Ammon's horn (tissue), 1 donor: ENCODE results near the gene RAB43.
"Not testable (repeated sequence)": the region's sequence is repeated elsewhere in the genome, so short reads cannot be mapped to it uniquely, and the experiment has no call there.

Source experiments
- DNase-seq: peaks from one replicate; pipeline ENCODE4 v3.0.0-alpha.2; 2016; ENCODE audit warnings: low spot score

Gene RAB43

DNA sequence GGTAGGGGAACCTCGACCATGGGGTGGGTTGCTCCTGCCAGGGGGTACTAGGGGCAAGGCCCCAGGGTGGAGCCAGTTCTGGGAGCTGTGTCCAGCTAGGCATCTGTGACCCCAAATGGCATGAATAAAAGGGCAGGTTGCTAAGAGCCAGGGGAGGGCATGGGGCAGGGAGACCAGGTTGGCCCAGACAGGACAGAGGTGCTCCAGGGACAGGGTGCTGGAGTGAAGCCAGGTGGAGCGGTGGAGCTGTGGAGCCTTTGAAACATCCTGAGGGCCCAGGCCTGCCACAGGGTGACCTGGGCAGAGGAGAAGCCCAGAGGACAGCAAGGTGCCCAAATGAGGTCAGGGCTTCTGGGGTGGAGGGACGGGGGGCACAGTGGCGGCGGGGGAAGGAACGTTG lies 33.3 kb downstream of the RAB43 start:
- not testable (repeated sequence) for DNase-seq

DNA sequence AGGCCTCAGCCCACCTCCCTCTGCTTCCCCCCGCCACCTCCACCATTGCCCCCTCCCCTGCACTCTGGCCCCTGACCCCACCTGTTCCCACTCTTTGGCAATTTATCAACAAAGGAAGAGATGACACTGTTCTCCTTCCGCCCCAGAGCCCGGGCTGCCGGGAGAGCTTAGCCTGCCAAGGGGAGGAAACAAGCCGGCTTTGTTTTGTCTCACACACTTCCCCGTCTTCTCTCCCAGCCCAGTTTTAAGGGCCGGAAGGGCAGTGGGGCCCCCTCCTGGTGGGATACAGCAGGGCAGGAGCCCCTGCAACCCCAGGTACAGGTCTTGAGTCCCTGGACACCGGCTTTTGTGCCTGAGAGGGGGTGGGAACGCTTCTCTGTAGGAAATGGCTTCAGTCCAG lies 33.7 kb downstream of the RAB43 start:
- not testable (repeated sequence) for DNase-seq

DNA sequence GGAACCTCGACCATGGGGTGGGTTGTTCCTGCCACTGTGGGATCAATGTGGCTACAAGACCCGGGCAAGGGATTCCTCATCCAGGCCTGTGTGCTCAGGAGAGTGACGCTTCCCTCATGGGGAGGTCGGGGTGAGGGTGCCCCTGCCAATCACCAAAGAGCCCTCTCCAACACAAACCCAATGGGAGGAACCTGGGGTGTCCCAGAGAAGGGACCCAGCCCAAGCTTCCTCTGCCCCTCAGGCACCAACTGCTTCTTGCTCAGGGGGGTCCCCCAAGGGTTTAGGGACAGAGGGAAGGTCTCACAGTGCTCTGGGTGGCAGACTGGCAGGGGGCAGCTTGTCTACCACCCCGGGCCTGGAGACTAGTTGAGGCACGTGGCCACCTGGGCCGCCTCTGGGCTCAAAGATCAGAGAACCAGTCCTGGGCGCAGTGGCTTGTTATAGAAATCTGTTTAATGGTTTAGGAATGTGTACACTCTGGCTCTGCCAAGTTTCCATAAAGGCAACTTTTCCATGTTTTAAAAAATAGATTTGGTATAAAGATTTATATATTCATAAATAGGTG lies 34.4 kb downstream of the RAB43 start:
- DNase-seq, result no peak

DNA sequence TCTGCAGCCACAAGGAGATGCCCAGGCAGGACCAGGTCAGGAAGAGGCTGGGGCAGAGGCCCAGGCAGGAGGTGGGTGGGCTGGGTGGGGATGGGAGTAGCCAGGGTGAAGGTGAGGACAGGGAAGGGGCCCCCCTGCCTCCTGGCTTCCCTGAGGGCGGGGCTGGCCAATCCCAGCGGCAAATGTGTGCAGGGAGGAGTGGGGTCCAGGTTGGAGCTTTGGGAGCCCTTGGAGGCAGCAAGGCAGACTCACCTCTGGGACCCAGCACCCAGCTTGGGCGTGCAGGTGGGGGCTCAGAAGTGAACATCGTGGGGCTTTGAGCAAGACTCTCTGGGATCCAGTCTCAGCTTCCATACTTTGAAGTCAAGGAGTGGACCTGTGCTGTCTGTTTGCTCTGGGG lies 35.8 kb downstream of the RAB43 start:
- no peak for DNase-seq

DNA sequence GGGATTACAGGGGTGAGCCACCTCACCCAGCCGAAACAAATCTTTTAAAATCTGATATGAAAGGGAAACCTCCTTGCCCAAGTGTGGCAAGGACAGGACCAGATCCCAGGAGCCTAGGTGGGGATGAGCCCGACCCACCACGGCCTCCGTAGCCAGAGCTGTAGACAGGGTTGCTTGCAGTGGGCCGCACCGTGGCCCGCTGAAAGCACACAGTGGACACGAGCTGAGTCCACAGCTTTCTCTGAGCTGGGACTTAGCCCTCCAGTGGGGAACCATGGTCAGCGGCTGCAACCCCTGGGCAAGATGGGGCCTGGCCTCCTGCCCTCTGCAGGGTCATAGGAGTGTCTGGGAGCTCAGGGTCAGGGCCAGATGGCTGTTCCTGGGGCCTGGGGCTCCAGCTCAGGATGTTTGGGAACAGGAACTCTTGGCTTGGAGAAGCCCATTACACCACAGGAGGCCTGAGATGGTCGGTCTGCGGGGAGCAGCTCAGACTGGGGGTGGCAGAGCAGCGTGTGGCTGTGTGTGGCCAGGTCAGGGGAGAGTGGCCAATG lies 36.4 kb downstream of the RAB43 start:
- DNase-seq, result no peak

DNA sequence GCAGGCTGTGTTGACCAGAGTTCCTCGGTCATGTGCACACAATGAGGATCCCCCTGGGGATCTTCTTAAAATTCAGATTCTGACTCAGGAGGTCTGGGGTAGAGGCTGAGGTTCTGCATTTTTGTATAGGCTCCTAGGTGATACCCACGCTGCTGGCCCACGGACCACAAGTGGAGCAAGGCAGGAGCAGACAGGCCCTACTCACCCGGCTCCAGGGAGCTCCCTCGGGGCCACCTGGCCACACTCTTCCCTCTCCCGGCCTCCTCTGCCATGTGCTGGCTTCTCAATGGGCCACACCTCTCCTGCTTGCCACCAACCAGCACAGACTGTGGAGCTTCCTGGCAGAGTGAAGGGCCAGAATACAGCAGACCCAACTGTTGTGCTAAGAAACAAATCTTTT lies 37.1 kb downstream of the RAB43 start:
- no peak for DNase-seq

DNA sequence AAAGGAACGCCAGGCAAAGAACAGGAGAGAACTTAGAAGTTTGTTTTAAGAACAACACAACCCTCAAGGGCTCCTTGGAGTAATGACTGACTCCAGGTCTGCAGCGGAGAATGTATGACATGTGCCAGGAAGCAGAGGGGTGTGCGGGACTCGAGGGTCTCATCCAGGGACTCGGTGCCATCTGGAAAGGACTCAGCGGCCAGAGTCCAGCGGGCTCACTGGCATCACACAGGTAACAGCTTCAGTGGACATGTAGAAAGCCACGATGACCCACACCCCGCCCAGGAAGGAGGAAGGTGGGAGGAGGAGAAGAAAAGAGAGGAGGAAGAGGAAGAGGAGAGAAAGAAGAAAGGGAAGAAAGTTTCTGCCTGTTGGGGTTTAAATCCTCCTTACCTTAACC lies 39.6 kb downstream of the RAB43 start:
- no peak for DNase-seq

DNA sequence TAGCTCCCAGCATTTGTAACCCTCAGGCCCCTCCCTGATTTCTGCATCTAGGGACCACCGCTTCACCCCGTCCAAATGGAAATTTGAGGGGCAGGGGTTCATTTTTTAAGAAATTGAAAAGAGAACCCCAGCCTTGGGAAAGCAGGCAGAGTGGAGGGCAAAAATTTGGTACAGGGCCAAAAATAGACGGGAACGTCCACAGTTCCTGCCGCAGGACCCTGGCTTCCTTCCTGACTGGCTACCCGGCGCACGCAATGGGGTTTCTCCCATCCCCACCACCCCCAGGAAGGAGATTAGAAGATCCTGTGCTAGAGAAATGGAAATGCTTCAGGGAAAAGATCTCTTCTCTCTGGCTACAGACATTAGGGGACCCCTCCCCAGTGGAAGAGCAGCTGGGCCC lies 40.1 kb downstream of the RAB43 start:
- DNase-seq, result no peak

DNA sequence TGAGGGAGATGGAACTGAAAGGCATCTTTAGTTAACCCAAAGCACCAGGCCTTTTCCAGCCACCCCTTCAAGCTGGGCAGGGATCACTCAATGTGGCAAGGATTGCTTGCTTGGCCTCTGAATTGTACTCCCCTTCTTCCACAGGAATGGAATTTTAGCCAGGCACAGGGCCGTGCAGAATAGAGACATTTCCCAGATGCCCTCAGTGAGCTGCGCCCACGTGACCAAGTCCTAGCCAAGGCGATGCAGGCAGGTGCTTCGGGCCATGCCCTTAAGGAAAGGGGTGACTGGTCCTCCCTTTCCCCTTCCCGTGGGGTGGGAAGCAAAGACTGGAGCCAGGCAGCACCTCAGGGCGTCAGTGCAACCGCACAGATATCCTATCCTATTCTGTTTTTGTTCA lies 43.1 kb downstream of the RAB43 start:
- no peak for DNase-seq

DNA sequence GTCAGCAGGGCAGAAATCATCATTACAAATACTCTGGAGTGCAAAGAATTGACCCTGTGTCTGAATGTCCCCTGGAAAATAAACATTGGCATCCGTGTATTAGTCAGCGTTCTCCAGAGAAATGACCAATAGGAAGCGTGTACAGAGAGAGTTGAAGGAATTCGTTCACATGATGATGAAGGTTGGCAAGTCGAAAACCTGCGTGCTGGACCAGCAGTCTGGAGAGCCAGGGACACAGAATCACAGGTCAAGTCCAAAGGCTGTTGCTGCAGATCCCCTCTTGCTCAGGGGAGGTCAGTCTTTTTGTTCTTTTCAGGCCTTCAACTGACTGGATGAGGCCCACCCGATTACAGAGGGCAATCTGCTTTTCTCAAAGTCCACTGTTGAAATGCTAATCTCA lies 44.4 kb downstream of the RAB43 start:
- DNase-seq, result no peak

DNA sequence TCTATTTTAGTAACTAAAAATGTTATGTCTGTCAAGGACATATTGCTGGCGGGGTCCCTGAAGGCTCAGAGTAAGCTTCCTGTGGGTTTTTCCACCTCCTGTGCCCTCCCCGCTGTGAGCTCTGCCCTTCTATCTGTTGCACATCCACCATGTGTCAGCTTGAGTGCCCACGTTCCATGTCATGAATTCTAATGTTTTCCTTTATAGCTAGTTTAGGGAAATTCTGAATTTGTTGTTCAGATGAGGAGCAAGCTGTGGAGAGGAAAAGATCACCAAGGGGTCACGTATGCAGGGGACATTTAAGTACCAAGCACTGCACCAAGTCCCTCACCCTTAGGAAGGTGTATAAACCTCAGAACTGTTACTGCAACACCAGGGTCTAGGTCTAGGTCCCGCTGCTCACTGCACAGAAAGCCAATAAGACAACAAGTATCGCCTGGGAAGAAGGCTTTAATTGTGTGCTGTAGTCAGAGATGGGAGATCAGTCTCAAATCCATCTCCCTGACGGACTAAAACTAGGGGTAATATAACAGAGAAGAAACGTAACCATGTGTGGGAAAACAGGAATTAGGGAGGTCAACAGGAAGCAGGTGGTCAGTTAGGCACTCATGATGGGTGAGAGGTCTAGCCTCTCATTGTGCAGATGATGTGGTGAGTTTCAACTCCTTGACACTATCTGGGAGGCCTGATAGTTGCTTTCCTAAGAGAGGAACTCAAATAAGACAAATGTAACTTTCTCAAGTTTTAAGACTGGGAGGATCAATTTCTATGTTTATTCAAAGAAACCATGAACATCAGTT lies 51.3 kb downstream of the RAB43 start:
- no peak for DNase-seq

DNA sequence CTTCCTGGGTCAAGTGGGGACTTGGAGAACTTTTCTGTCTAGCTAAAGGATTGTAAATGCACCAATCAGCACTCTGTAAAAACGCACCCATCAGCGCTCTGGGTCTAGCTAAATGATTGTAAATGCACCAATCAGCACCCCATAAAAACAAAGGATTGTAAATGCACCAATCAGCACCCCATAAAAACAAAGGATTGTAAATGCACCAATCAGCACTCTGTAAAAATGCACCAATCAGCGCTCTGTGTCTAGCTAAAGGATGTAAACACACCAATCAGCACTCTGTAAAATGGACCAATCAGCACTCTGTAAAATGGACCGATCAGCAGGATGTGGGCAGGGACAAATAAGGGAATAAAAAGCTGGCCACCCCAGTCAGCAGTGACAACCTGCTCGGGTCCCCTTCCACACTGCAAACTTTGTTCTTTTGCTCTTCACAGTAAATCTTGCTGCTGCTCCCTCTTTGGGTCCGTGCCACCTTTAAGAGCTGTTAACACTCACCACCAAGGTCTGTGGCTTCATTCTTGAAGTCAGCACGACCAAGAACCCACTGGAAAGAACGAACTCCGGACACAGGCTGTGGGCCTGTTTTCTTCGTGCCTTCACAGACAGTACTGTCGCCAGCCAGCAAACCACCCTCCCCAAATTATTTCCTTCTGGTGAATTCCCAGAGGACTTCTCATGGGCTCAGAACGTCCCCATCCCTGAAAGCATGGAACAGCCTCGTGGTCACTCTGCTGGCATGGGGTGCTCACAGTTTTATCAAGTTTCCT lies 52.1 kb downstream of the RAB43 start:
- not testable (repeated sequence) for DNase-seq

DNA sequence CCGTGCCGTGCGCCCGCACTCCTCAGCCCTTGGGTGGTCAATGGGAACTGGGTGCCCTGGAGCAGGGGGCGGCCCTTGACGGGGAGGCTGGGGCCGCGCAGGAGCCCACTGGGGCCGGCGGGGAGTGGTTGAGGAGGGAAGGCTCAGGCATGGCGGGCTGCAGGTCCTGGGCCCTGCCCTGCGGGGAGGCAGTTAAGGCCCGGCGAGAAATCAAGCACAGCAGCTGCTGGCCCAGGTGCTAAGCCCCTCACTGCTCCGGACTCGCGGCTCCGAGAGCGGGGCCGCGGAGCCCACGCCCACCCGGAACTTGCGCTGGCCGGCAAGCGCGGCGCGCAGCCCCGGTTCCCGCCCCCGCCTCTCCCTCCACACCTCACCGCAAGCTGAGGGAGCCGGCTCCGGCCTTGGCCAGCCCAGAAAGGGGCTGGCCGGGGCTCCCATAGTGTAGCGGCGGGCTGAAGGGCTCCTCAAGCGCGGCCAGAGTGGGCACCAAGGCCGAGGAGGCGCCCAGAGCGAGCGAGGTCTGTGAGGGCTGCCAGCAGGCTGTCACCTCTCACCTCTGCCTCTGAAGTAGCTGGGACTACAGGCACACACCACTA lies 53.2 kb downstream of the RAB43 start:
- no peak for DNase-seq

DNA sequence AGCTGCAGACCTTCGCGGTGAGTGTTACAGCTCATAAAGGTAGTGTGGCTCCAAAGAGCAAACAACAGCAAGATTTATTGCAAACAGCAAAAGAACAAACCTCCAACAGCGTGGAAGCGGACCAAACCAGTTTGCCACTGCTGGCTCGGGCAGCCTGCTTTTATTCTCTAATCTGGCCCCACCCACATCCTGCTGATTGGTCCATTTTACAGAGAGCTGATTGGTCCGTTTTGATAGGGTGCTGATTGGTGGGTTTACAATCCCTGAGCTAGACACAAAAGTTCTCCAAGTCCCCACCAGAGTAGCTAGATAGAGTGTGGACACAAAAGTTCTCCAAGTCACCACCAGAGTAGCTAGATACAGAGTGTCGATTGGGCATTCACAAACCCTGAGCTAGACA lies 53.9 kb downstream of the RAB43 start:
- DNase-seq, result not testable (repeated sequence)

DNA sequence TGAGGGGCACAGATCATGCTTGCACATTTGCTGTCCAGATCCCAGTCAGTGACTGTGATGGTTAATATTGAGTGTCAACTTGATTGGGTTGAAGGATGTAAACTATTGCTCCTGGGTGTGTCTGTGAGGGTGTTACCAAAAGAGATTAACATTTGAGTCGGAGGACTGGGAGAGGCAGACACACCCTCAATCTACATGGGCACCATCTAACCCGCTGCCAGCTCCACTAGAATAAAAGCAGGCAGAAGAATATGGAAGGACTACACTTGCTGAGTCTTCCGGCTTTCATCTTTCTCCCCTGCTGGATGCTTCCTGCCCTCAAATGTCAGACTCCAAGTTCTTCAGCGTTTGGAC lies 55.9 kb downstream of the RAB43 start:
- DNase-seq, result no peak

DNA sequence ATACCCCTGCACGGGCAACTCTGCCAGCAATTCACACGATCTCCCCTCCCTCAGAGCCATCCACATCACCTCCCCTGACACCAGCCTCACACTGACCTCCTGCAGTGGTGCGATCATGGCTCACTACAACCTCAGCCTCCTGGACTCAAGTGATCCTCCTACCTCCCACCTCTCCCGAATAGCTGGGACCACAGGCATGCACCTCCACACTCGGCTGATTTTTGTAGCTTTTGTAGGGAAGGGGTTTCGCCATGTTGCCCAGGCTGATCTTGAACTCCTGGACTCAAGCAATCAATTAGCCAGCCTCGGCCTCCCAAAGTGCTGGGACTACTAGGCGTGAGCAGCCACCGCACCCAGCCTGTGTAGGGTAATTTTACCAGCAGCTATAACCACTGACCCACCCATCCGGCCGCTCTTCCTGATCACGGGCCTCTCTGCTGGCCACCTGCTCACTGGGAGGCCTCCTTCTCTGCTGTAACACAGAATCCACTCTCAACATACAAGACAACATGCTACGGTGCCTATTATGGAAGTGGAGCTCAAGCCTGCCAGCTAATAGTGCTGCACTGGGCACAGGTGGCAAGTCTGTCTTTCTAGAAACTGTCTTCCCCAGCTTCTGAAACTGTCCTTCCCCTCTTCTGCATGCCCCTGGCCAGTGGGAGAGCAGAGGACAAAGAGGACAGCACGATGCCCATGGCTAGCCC lies 56.4 kb downstream of the RAB43 start:
- no peak for DNase-seq

DNA sequence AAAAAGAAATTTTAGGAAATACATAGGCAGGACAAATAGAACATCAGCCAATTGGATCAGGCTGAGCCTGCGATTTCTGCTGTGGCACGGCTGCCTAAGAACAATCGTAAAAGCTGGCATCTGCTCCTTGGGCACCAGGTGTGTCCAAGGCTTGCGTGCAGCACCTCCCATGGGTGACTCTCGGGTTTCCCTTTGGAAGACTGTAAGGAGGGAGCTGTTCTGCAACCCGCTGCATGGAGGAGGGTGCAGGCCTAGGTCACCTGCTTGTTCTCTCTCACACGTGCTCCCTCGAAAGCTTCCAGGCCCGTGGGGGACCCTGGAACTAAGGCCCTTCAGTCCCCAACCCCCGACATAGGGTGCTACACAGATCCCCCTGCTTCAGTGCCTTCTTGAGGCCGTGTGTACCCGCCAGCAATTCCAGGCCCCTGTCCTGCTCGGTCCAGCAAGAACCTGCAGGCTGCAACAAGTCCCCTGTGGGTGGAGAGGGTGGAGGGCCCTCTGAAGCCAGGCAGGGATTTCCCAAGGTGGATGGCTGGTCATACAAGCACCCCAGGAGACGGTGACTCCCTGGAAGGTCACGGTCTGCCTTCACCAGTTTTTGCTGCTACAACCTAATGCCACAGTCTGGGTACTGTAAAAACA lies 57.6 kb downstream of the RAB43 start:
- DNase-seq, result no peak

DNA sequence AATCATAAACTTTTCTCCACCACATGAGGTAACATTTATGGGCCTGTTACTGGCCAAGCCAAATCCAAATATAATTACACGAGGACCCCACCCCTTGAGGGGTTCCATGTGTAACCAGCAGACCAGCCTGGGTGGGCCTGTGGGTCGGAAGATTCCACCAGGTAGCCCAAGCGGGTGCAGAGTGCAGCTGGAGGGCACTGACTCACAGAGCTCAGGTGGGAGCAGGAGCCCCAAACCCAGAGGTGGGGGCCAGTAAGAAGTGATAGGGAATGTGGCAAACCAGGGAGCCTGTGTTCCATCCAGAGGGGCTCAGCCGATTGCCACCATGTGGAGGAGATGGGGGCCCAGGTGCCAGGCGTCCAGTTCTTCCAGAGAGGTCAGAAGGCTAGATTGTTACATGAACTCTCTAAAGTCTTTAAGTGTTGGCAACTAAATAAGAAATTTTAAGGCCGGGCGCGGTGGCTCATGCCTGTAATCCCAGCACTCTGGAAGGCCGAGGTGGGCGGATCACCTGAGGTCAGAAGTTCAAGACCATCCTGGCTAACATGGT lies 58.4 kb downstream of the RAB43 start:
- DNase-seq, result no peak

DNA sequence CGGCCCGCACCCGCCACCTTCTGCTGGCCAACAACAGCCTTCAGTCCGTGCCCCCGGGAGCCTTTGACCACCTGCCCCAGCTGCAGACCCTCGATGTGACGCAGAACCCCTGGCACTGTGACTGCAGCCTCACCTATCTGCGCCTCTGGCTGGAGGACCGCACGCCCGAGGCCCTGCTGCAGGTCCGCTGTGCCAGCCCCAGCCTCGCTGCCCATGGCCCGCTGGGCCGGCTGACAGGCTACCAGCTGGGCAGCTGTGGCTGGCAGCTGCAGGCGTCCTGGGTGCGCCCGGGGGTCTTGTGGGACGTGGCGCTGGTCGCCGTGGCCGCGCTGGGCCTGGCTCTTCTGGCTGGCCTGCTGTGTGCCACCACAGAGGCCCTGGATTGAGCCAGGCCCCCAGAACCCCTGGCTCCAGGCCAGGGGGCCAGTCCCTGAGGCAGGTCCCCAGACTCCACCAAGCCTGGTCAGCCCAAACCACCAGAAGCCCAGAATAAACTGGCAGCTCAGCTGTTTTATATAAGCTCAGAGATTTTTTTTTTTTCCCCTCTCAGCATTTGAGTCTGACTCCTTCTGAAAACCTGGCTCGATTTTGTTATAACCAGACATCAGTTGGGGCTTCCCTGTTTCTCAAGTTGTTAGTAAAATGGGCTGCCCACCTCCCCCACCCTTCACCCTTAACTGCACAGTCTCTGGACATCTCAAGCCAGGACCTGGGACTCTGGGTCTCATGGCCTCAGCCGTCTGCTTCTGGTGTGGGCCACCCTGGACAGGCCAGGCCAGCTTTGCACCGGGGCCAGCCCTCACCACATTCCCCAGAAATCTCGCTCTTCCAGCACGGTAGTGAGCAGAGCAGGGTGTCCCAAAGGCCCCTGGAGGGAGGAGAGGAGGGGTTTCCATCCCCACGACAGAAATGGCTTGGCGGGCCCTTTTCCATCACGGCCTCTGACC lies 59.4 kb downstream of the RAB43 start:
- DNase-seq, result no peak
